Uterus (tissue), 2 donors: ENCODE measurements around the gene KCNC1.

Experiments
- CTCF ChIP-seq, 4 experiments: fragments of 200-600 bp in 2 of 4; fragments of 450-650 bp in 2 of 4; sonication (generic) in 2 of 4; IDR thresholded peaks; one replicate each; pipeline ENCODE4 v1.5.1; 2016 to 2019; ENCODE audit warnings: antibody characterized with exemption in 4 of 4, mild to moderate bottlenecking in 2 of 4, moderate library complexity in 1 of 4
- POLR2A ChIP-seq, 2 donors: fragments of 450-650 bp; IDR thresholded peaks; one replicate each; pipeline ENCODE4 v1.6.1; 2016; ENCODE audit warnings: antibody characterized with exemption in 2 of 2, mild to moderate bottlenecking in 1 of 2, moderate library complexity in 1 of 2

GRCh38 chr11:17760102-17761029 is 25.8 kb downstream of the KCNC1 start:
- TF ChIP-seq CTCF (IDR thresholded peaks at IDR 0.05) (peak; percentile 7 to 52 (median 36)), POLR2A (IDR thresholded peaks at IDR 0.05) (no peak)
